Measurements from ENCODE around the gene TMEM184B.

GRCh38 chr22:38226853-38227649 is 45.8 kb downstream of the TMEM184B start:
- TF ChIP-seq ZNF274 (IDR thresholded peaks at IDR 0.05; ENCODE audit: low read depth, low read length) = no peak
- TF ChIP-seq YY1 (IDR thresholded peaks at IDR 0.05; ENCODE audit: insufficient read depth, insufficient read length) = no peak
- TF ChIP-seq SUZ12 (IDR thresholded peaks at IDR 0.05; ENCODE audit: extremely low read depth, insufficient read depth, insufficient read length) = no peak

All from NT2/D1 (cell line).